Kidney epithelial cell (primary cell): ENCODE data around the gene PSMB7. TPM values are rescaled to one million over a fixed set of nuclear protein-coding genes. Genes with fewer than 3 reads are reported as not detected.

ENCODE experiments used
- DNase-seq: peaks from one replicate; pipeline ENCODE4 v3.0.0-alpha.2; 2010; ENCODE audit warnings: low read depth
- H3K27me3 ChIP-seq: 2 replicates; pipeline ENCODE4 v1.6.0; 2011; ENCODE audit warnings: low read length; ENCODE audit not compliant: control insufficient read depth, insufficient read depth
- H3K36me3 ChIP-seq: 2 replicates; pipeline ENCODE4 v1.5.1; 2011; ENCODE audit warnings: low read length; ENCODE audit not compliant: control insufficient read depth, insufficient read depth
- H3K4me3 ChIP-seq: 2 replicates; pipeline ENCODE4 v1.5.1; 2011; ENCODE audit warnings: low read depth, mild to moderate bottlenecking, control low read depth, low read length
- total RNA-seq: library from RNA; depleted of rRNA; stranded (reverse); fragments of >200 nt; gene quantifications from 2 replicates; pipeline ENCODE4 v1.2.3, GENCODE V29; 2015
- TF ChIP-seq, protein P1 (sequence below): IDR thresholded peaks from 2 replicates; pipeline ENCODE4 v1.5.1; 2011; ENCODE audit warnings: mild to moderate bottlenecking, moderate library complexity, low read length, control low read depth, inconsistent platforms; ENCODE audit not compliant: insufficient read depth, poor library complexity, severe bottlenecking

Gene PSMB7
- total RNA-seq = 364 and 419 TPM in 2 replicates

DNA sequence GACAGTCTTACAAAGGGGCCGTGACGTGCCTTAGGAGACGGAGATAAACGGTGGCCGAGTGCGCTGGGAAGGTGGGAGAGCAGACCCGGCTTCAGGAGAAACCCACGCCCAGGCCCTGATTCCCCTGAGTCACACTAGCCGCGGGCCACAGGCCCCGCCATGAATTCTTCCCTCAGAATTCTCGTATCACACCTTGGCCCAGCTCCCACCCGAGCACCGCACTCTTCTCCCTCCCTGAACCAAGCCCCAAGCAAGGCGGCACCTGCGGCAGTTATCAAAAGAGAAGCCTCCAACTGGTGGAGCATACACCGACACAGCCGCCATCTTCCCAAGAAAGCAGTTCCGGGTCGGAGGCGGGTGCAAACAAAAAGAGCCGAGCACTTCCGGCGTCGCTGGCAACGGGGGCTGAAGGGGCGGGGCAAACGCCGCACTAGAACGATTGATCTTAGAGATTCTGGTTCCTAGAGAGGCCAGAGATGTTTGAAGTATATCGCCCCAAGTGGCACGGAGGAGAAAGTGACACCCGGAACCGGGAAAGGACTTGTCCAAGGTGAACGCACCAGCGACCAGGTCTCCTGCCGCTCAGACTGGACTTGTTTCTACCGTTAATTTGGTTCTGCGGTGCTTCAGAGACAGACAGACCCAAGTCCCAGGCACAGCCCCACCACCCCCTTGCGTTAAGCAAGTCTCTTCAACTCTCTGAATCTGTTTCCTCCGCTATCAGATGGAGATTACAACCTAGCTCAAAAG, at the start of gene PSMB7:
Gene PSMB7, minus strand, starts transcription at position 341 of the 750 bp plus-strand sequence. Its CDS starts 17 bp downstream, at position 324.
- TF ChIP-seq, protein P1, sequence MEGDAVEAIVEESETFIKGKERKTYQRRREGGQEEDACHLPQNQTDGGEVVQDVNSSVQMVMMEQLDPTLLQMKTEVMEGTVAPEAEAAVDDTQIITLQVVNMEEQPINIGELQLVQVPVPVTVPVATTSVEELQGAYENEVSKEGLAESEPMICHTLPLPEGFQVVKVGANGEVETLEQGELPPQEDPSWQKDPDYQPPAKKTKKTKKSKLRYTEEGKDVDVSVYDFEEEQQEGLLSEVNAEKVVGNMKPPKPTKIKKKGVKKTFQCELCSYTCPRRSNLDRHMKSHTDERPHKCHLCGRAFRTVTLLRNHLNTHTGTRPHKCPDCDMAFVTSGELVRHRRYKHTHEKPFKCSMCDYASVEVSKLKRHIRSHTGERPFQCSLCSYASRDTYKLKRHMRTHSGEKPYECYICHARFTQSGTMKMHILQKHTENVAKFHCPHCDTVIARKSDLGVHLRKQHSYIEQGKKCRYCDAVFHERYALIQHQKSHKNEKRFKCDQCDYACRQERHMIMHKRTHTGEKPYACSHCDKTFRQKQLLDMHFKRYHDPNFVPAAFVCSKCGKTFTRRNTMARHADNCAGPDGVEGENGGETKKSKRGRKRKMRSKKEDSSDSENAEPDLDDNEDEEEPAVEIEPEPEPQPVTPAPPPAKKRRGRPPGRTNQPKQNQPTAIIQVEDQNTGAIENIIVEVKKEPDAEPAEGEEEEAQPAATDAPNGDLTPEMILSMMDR = peak; percentile 78
- peaks cover 2% of the 10 kb centered on the region for H3K36me3 ChIP-seq
- H3K27me3 ChIP-seq = no peaks in the 10 kb centered on the region
- DNase-seq = peak; percentile 75
- peak within 1 kb of the TSS; percentile 80 for H3K4me3 ChIP-seq

DNA sequence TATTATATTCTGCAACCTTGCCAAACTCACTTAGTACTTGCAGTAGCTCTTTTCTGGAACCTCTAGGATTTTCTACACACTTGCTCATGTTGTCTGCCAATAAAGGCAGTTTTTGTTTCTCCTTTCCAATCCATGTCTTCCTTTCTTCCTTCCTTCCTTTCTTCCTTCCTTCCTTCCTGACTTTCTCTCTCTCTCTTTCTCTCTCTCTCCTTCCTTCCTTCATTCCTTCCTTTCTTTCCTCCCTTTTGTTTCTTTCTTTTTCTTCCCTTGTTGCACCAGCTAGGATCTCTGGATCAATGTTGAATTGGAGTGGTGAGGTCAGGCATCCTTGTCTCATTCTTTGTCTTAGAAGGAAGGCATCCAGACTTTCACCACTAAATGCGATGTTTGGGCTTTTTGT, 47.5 kb upstream of the PSMB7 start:
- H3K36me3 ChIP-seq = no peaks in the 10 kb centered on the region
- H3K4me3 ChIP-seq = no peak overlapping the region
- TF ChIP-seq, protein P1 = no peak
- H3K27me3 ChIP-seq = peaks cover 12% of the 10 kb centered on the region
- no peak for DNase-seq

DNA sequence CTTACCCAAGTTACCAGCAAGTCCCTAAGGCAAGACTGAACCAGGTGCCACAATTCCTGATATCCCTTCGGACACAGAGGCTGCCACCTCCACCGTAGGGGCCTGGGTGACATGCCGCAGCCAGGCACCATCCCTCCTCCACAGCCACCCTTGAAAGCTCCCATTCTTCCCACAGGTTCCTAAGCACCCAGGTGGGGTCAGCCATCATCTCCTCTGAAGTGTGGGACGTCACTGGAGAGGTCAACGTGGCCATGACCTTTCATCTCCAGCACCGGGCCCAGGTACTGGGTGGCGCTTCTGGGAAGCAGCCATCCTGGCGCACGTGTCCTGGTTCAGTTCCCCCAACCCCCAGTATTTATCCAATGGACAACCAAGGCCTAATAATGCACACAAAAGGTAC, 43.2 kb upstream of the PSMB7 start:
- no peak for DNase-seq
- Histone ChIP-seq H3K36me3 (no peaks in the 10 kb centered on the region), H3K4me3 (no peak overlapping the region), H3K27me3 (peaks cover 22% of the 10 kb centered on the region)
- TF ChIP-seq, protein P1 = no peak

DNA sequence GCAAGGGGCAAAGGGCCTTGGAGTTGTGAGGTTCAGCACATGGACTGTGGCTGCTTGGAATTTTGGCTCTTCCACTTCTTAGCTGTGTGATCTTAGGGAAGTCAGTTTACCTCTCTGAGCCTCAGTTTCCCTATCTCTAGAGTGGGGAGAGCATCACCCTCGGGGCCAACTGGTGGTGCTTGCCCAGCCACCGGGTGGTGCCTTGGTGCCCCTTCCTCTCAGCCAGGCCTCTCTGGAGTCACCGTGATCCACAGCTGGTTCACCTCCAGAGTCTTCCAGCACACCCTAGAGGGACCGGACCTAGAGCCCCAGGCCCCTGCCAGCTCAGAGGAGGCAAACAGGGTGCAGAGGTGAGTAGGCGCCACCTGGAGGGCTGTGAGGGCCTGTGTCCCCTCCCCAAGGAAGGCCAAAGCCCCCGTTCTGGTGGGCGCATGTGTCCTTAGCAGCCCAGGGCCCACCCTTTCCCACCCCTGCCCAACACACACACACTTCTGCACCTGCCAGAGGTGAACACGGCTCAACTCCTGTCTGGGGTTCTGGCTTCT, 42.7 kb upstream of the PSMB7 start:
- TF ChIP-seq, protein P1 = no peak
- Histone ChIP-seq H3K27me3 (peaks cover 26% of the 10 kb centered on the region), H3K36me3 (no peaks in the 10 kb centered on the region), H3K4me3 (no peak overlapping the region)
- DNase-seq = no peak

DNA sequence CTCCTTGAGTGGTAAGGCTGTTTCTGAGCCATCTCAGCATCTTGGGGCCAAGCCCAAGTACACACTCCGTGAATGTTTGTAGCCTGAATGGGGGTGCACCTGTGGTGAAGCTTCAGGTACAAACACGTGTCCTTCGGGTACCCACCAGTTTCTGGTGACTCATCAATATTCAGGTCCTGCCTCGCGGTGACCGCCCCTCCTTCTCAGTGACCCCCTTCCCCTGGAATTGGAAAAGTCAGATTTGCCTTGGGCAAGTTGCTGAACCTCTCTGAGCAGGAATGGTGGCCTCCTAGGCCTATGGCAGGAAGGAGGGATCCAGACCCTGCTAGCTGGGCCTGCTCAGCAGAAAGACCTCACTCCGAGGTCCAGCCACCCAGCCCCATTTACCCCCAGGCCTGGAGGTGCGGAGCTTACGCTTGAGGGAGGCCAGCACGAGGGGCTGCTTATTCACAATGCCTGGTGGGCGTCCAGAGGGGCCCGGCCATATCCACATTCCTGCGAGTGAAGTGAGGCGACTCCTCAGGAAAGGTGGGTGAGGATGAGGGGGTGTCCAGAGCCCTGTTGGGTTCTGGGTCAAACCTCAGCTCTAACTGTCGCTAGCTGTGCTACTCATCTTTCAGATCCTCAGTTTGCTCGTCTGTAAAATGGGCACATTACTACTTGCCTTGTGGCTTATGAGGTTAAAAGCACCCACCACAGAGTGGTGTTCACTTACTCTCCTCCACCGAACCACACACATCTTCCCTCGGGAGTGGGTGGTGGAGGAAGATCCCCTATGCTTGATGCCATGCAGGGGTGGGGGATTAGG, 42.0 kb upstream of the PSMB7 start:
- TF ChIP-seq, protein P1 = no peak
- Histone ChIP-seq H3K4me3 (no peak overlapping the region), H3K27me3 (peaks cover 33% of the 10 kb centered on the region), H3K36me3 (no peaks in the 10 kb centered on the region)
- no peak for DNase-seq
